Upper lobe of left lung (tissue), 4 donors: ENCODE measurements around the gene IRF2.

ENCODE experiments used
- POLR2A ChIP-seq, 4 donors: fragments of 450-650 bp; IDR thresholded peaks; one replicate each; pipeline ENCODE4 v1.5.1; 2016 to 2017; ENCODE audit warnings: antibody characterized with exemption in 4 of 4, mild to moderate bottlenecking in 2 of 4
- TF ChIP-seq, protein P1 (sequence below), 6 experiments: fragments of 450-650 bp in 4 of 6; fragments of 200-600 bp in 2 of 6; sonication (generic) in 2 of 6; IDR thresholded peaks; one replicate each; pipeline ENCODE4 v1.5.1; 2016 to 2019; ENCODE audit warnings: antibody characterized with exemption in 6 of 6

- no peak for TF ChIP-seq POLR2A (IDR thresholded peaks at IDR 0.05)
- TF ChIP-seq, protein P1, sequence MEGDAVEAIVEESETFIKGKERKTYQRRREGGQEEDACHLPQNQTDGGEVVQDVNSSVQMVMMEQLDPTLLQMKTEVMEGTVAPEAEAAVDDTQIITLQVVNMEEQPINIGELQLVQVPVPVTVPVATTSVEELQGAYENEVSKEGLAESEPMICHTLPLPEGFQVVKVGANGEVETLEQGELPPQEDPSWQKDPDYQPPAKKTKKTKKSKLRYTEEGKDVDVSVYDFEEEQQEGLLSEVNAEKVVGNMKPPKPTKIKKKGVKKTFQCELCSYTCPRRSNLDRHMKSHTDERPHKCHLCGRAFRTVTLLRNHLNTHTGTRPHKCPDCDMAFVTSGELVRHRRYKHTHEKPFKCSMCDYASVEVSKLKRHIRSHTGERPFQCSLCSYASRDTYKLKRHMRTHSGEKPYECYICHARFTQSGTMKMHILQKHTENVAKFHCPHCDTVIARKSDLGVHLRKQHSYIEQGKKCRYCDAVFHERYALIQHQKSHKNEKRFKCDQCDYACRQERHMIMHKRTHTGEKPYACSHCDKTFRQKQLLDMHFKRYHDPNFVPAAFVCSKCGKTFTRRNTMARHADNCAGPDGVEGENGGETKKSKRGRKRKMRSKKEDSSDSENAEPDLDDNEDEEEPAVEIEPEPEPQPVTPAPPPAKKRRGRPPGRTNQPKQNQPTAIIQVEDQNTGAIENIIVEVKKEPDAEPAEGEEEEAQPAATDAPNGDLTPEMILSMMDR (IDR thresholded peaks at IDR 0.05) = no peak
Measured at GRCh38 chr4:184351560-184352451, 122.5 kb downstream of the IRF2 start.
